Measurements from ENCODE around the gene CIZ1. TPM values are rescaled to one million over a fixed set of nuclear protein-coding genes. Genes with fewer than 3 reads are reported as not detected.
"Not testable (repeated sequence)": the region's sequence is repeated elsewhere in the genome, so short reads cannot be mapped to it uniquely, and the experiment has no call there.

Gene CIZ1
- total and polyA plus RNA-seq, 2 experiments from 2014 or later = 95.0 to 105 TPM

DNA sequence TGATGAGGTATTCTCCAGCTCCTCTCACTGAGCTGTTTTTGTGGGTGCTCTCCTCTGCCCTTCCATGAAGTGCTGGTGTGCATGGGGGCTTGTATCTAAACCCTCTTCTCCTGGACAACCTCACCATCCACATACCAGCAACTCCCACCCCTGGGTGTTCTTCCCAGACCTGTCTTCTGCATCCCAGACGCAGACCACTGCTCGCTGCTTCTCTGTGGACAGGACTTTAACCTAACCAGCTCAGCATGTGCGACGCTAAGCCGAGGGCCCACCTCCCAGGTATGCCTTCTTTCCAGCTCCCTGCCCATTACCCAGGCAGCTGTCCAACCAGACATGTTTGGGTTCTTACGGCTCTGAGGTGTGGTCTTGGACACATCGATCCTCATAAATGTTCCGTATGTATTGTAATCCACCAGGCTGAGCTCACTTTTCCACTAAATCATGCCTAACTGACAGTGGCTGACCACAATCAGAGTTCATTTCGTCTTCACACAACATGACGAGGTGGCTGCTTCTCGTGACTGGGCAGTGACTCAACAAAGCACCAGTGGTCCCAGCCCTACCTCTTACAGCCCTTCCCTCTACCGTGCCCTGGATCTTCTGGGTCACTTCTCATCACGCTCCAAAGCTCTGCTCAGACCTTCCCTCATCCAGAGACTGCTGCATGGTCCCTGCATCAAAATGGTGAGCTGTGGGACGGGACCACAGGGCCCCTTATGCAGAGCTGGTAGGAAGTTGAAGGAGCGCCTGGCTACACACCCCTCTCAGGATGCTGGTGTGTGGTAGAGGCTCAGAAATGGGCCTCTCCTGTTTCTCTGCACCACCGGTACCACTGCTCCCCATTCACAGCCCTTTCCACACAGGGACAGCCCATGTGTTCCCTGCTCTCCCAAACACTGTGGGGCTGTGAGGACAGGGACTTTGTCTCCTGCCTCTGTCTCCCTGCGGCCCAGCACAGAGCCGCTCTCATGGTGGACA lies 54.3 kb downstream of the CIZ1 start:
- Histone ChIP-seq H3K9me3 (ENCODE audit: low read depth) (no peaks in the 10 kb centered on the region), H3K4me1 (ENCODE audit: low read depth) (no peaks in the 10 kb centered on the region), H3K4me3 (no peak overlapping the region), H3K36me3 (no peaks in the 10 kb centered on the region), H3K27me3 (no peaks in the 10 kb centered on the region), H3K27ac (no peak overlapping the region)
- DNase-seq (ENCODE audit: low read depth in 1 of 2, low spot score in 1 of 2) = peak in 1 of 2 donors; percentile 23
- TF ChIP-seq, protein P1, sequence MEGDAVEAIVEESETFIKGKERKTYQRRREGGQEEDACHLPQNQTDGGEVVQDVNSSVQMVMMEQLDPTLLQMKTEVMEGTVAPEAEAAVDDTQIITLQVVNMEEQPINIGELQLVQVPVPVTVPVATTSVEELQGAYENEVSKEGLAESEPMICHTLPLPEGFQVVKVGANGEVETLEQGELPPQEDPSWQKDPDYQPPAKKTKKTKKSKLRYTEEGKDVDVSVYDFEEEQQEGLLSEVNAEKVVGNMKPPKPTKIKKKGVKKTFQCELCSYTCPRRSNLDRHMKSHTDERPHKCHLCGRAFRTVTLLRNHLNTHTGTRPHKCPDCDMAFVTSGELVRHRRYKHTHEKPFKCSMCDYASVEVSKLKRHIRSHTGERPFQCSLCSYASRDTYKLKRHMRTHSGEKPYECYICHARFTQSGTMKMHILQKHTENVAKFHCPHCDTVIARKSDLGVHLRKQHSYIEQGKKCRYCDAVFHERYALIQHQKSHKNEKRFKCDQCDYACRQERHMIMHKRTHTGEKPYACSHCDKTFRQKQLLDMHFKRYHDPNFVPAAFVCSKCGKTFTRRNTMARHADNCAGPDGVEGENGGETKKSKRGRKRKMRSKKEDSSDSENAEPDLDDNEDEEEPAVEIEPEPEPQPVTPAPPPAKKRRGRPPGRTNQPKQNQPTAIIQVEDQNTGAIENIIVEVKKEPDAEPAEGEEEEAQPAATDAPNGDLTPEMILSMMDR (IDR thresholded peaks at IDR 0.05; ENCODE audit: low read depth, low read length) = no peak

DNA sequence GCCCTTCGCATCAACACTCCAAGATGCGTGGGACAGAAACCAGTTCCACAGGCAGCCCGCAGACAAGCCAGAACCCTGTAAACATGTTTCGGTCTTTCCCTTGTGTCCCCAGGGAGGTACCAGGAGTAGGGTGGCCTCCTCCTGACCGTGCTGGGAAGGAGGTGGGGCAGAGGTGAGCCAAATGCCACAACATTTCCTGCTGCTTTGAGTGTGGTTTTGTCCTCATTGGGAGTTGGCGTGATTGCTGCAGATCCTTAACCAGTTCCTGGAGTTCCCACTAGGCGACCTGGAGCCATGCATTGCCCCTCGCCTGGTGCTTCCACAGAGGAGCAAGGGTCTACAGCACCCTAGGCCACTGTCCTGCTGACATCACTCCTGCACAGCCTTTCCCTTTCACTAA lies 55.8 kb downstream of the CIZ1 start:
- H3K27ac ChIP-seq; H3K4me3 ChIP-seq; H3K36me3 ChIP-seq; DNase-seq (ENCODE audit: low read depth in 1 of 2, low spot score in 1 of 2); H3K27me3 ChIP-seq; H3K4me1 ChIP-seq (ENCODE audit: low read depth); H3K9me3 ChIP-seq (ENCODE audit: low read depth): not testable (repeated sequence)

DNA sequence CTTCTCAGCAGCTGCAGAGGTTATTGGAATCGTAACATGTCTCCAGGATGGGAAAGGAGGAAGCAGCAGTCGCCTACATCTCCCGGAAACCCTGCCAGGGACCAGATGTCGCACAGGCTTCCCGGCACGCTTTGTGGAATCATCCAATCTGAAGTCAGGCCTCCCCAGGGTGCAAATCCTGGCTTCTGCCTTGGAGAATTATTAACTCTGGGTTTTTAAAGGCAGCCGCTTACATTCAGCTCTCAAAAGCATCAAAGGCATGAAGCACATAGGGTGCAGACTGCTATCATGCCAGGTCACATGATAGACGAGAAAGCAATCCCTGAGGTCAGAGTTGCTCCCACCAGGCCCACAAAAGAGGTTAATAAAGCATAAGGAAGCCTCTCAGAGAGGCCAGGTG lies 59.2 kb downstream of the CIZ1 start:
- H3K4me1 ChIP-seq (ENCODE audit: low read depth); DNase-seq (ENCODE audit: low read depth in 1 of 2, low spot score in 1 of 2); H3K4me3 ChIP-seq; H3K9me3 ChIP-seq (ENCODE audit: low read depth); H3K27ac ChIP-seq; H3K27me3 ChIP-seq; H3K36me3 ChIP-seq: not testable (repeated sequence)

DNA sequence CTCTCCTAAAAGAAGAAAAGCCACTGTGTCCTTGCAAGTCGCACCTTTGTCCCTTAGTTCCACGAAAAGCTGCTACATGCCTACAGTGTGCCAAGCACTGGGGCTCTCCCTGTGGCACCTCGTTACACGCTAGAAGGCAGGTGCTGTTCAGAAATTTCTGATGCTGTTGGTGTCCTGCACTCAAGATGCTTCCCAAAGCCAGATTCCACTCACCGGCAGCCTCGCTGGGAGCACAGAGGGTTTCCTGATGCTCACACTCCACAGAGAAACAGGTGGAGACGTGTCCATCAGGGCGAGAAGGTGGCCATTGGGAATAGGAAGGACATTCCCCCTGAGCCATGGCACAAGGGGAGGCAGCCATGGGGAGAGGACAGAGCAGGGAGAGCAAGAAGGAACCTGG lies 60.0 kb downstream of the CIZ1 start:
- DNase-seq (ENCODE audit: low read depth in 1 of 2, low spot score in 1 of 2); H3K4me3 ChIP-seq; H3K9me3 ChIP-seq (ENCODE audit: low read depth); H3K27ac ChIP-seq; H3K36me3 ChIP-seq; H3K27me3 ChIP-seq; H3K4me1 ChIP-seq (ENCODE audit: low read depth): not testable (repeated sequence)

DNA sequence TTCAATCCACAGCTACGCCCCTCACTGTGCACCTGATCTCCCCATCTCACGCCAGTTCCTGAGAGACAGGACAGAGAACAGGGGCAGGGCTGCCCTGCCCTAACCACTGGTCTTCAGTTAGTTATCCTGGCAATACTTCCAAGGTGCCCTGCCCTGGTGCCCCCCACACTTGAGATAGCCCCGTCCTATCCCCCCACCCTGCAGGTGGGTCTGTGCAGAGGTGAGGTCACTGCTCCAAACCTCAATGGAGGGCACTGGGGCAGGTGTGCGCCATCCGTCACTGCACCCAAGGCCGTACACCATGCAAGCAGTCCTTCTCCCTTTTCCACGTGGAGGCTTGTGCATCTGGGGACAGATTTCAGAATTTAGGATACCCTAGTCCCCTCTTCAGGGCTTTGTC lies 60.7 kb downstream of the CIZ1 start:
- H3K4me3 ChIP-seq; H3K27ac ChIP-seq; DNase-seq (ENCODE audit: low read depth in 1 of 2, low spot score in 1 of 2); H3K36me3 ChIP-seq; H3K4me1 ChIP-seq (ENCODE audit: low read depth); H3K9me3 ChIP-seq (ENCODE audit: low read depth); H3K27me3 ChIP-seq: not testable (repeated sequence)

DNA sequence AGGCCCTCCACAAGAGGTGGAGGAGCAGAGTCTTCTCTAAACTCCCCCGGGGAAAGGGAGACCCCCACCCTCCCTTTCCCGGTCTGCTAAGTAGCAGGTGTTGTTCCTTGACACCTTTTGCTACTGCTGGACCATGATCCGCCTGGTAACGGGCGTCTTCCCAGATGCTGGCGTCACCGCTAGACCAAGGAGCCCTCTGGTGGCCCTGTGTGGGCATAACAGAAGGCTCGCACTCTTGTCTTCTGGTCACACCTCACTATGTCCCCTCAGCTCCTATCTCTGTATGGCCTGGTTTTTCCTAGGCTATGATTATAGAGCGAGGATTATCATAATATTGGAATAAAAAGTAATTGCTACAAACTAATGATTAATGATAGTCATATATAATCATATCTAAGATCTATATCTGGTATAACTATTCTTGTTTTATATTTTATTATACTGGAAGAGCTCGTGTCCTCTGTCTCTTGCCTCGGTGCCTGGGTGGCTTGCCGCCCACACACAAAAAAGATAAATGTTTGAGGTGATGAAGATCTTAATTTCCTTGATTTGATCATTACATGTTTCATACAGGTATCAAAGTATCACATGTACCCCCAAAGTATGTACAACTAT lies 61.3 kb downstream of the CIZ1 start:
- not testable (repeated sequence) for H3K4me3 ChIP-seq; H3K4me1 ChIP-seq (ENCODE audit: low read depth); H3K36me3 ChIP-seq; H3K9me3 ChIP-seq (ENCODE audit: low read depth); DNase-seq (ENCODE audit: low read depth in 1 of 2, low spot score in 1 of 2); H3K27me3 ChIP-seq; H3K27ac ChIP-seq
- TF ChIP-seq, protein P1 (IDR thresholded peaks at IDR 0.05; ENCODE audit: low read depth, low read length) = peak; percentile 32

DNA sequence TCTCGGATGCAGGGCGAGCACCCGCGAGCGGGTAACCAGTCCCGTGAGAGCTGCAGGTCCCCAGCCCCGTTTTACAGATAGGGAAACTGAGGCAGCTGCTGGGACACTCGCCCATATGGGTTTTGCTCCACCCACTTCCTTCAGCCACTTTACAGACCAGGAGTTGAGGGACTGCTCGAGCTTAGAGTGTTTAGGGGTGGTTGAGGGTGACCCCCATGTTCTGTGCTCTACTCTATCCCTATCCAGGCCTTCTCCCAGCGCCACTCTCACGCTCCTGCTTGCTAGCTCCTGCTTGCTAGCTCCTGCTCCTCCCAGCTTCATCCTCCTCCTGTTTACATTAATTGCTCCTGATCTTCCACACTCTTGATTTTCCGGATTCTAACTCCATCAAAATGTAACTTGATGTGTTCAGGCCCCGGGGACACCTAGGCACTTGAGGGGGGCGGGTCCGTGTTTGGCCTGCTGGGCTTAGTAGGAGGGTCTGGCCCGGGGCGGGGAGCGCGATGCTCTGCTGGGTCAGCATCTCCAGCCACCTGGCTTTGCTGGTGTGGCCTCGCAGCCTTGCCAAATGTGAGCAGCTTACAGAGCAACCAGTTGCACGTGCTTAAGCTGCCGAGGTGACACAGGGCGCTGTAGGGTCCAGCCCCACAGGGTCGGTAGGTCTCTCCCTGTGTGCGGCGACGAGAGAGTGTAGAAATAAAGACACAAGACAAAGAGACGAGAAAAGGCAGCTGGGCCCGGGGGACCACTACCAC lies 62.4 kb downstream of the CIZ1 start:
- H3K27me3 ChIP-seq = no peaks in the 10 kb centered on the region
- no peak overlapping the region for H3K27ac ChIP-seq
- H3K4me3 ChIP-seq = peak overlapping the region; percentile 97
- no peak for DNase-seq (ENCODE audit: low read depth in 1 of 2, low spot score in 1 of 2)
- H3K4me1 ChIP-seq (ENCODE audit: low read depth) = peaks cover 4% of the 10 kb centered on the region
- H3K36me3 ChIP-seq = peaks cover 3% of the 10 kb centered on the region
- H3K9me3 ChIP-seq (ENCODE audit: low read depth) = no peaks in the 10 kb centered on the region
- TF ChIP-seq, protein P1 (IDR thresholded peaks at IDR 0.05; ENCODE audit: low read depth, low read length) = no peak
